A673 (cell line): Measurements from ENCODE around the gene MRGPRF.

Experiments
- CTCF ChIP-seq: fragments of 300-800, 200-600 bp; sonication (generic); conservative IDR thresholded peaks from 2 replicates; pipeline ENCODE4 v1.5.1; 2017; ENCODE audit warnings: low read depth, mild to moderate bottlenecking, antibody characterized with exemption, low read length, moderate library complexity, mixed read lengths
- EZH2 ChIP-seq: fragments of 200-600 bp; sonication (generic); IDR thresholded peaks from 2 replicates; pipeline ENCODE4 v1.6.1; 2017; ENCODE audit warnings: borderline replicate concordance, low read depth, mild to moderate bottlenecking, mixed read lengths, antibody characterized with exemption, low read length; ENCODE audit not compliant: poor library complexity, severe bottlenecking

GRCh38 chr11:69000391-69000790, 12.7 kb downstream of the MRGPRF start:
- TF ChIP-seq CTCF (no peak), EZH2 (no peak)
